Measurements from ENCODE around the gene XK.

- TF ChIP-seq EP300 (IDR thresholded peaks at IDR 0.05) (no peak), CTCF (IDR thresholded peaks at IDR 0.05) (peak; percentile 59 to 76 (median 66))
Observed at GRCh38 chrX:37745354-37745753, 59.8 kb downstream of the XK start.
